ENCODE results near the gene DSCAML1.

Gene DSCAML1

GRCh38 chr11:117654281-117655255 is 142.4 kb downstream of the DSCAML1 start:
- DNase-seq = no peak

DNA sequence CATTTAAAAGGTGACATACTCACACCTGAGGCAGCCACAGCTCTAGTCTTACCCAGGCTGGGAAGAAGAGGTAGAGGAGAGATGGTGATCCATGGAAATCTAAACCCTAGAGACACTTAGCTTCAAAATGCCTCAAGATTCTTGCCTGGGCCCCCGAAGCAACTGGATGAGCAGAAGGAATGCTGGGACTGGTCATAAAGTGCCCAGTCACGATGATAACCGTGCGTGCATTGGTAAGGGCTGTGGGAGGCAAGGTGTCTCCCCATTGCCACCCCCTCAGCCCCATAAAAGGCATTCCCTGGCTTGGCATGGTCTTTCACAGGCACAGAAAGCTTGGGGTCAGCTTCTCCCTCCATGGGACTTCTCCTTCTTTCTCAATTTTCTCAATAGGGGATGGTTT is 144.5 kb downstream of the DSCAML1 start:
- DNase-seq = no peak

GRCh38 chr11:117649296-117650055 is 147.5 kb downstream of the DSCAML1 start:
- no peak for DNase-seq

DNA sequence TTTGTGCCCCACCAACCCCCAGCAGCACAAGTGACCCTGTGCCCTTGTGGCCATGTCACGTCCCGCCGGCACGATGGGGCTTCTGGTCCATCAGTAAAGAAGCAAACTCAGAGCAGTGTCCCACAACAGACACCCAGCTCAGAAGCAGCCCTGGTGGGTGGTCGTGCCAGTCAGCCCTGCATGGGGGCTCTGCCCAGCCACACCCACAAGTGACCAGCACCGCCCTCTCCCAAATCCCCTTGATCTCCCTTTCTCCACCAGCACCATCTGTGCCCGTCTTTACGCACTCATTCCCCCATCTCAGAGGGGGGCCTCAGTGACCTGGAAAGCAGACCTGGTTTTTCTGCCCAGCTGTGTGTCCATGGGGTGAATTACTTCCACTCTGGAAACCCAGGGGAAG is 149.1 kb downstream of the DSCAML1 start:
- no peak for DNase-seq

- DNase-seq = no peak
Observed at GRCh38 chr11:117647207-117647606, 149.8 kb downstream of the DSCAML1 start.

DNA sequence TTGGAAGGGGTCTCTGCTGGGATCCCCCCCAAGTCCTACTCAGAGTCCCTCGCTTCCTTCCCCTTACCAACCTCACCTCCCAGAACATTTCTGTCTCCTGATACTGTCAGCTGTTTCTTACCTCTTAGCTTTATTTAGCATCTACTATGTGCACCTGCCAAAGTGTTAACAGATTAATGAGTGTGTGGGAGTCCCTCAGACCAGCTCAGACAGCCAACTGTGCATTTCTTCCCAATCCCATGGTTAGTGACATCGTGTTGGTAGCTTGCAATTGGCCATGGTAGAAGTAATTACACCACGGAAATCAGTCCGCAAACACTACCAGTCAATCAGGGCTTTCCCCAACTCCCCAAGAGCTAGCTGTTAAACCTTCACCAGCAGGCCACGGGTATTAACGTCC is 150.6 kb downstream of the DSCAML1 start:
- no peak for DNase-seq

- DNase-seq = no peak
Observed at GRCh38 chr11:117644403-117645155, 152.4 kb downstream of the DSCAML1 start.

DNA sequence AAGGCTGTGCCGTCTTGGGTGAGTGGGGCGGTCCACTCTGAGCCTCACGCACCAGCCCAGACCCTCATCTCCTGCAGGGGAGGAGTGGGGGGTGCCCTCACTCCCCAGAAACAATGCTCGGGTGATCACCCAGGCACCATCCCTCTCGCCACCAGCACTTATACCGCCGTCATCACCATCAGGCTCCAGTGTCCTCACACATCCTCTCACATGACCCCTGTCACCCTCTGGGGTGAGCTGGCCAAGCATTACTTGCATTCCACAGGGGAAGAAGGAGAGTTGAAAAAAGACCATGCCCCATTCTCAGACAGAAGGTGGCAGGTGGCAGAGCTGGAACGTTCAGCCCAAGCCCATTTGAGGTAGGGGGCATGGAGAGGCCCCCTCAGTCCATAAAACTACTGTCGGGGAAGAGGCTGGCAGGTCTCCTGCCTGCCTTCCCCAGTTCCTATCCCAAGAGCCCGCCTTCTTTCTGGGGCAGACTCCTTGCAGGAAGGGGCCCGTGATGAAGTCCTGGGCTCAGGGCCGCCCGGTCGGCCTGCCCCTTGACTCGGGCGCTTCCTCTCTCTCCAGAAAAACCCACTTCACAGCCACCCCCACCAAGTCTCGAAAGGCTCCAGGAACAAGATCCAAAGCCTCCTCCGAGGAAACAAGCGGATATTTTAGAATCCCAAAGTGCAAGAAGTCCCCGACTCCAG is 153.3 kb downstream of the DSCAML1 start:
- no peak for DNase-seq

DNA sequence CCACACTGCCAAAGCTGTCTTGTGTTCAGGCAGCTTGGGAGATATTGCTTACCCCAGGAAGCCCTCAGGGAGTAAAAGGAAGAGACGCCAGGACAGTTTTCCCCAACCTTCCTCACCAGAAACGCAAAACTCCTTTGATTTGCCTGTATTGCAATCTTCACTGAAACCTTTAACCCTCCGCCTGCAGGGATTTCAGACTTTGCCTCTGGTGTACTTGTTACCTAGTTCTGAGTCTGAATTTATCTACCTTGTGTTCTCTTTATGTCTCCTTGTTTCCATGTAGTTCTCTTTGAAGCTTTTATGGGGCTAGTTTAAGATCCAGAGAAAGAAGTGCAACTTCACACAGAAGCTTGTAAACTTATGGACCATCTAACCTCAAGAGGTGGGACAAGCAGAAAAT is 154.2 kb downstream of the DSCAML1 start:
- DNase-seq = no peak

DNA sequence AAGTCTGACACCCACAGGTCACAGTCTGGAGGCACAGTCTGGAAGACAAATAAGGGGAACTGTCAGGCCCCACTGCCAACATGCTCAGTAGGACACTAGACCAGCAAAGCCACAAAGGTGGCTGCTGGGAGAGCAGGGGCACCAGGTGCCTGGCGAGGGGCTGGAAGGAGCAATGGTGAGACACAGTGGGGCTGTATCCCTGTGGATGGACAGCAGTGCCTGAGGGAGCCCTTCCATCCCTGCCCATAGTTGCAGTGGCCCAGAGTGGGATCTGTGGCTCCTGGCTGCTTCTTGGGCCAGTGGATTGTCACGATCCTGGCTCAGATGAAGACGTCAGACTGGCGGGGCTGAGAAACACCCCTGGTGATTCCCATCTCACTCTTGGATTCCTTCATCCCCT is 154.6 kb downstream of the DSCAML1 start:
- DNase-seq = no peak

DNA sequence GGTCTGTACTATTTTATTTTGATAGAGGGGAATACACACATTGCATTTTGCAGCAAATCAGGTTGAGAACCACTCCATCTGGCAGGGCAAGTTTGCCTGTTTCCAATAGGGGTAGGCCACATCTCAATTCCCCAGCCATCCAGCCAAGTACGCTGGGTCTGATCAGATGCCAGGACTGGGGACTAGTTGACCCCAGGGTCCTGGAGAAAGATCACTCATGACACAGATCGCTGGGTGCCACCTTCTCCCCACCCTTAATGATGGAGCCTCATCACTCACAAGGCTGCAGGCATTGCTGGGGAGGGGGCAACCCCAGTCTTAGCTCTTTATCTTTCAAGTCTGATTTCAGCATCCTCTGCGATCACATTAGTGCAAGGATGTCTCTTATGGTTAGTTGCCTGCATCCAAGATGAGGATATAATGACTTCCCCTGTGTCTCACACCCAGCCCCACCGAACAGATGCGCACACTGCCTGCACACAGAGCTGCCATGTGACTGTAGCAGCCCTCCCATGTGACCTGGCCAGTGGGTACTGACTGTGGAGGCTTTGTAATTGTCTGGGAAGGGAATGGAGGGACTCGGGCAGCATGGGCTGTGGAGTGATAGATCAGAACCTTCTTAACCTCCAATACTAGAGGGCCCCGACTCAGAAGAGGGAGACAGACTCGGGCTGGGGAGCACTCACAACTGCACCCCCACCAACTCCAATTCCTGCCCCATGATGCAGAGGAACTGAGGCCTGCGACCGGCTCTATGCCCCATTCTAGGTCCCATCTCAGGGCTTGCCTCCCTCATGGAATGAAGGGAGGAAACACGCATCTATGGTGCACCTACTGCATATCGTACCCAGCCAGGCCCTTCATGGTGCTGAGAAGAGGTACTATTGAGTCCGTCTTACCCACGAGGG is 155.8 kb downstream of the DSCAML1 start:
- DNase-seq = no peak

- no peak for DNase-seq
Observed at GRCh38 chr11:117640041-117640440, 157.0 kb downstream of the DSCAML1 start.

DNA sequence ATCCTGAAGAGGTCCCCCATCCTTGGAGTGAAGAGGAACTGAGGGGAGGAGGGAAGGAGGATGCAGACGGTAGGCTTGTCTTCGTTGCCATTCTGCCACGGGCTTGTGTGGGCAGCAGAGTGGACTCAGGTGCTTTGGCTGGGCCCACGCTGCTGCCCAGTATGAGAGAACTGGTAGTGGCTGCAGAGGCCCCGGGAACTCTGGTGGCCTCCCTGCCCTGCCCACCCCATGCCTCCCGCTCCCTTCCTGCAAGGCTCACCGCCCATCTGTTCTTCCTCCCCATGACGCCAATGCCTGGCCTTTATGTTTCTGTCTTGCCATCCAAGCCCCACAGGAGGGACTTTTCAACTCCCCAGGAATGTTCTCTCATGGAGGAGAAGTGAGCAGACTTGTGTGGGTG is 157.4 kb downstream of the DSCAML1 start:
- no peak for DNase-seq

DNA sequence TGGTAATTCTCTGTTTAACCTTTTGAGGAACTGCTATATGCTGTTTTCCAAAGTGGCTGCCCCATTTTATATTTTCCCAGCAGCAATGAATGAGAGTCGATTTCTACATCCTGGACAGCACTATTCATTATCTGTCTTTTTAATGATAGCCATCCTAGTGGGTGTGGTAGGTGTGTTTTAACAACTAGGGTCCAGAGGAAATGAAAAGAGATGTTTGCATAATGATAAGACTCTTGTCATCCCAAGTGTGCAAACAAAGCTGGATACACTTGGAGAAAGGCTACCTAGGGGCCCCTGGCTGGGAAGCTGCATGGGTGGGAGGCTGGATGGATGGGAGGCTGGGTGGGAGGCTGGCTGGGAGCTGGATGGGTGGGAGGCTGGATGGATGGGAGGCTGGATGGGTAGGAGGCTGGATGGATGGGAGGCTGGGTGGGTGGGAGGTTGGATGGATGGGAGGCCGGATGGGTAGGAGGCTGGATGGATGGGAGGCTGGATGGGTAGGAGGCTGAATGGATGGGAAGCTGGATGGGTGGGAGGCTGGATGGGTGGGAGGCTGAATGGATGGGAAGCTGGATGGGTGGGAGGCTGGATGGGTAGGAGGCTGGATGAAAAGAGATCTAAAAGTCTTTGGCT is 158.0 kb downstream of the DSCAML1 start:
- no peak for DNase-seq

- DNase-seq = no peak
Observed at GRCh38 chr11:117634756-117635603, 162.0 kb downstream of the DSCAML1 start.

- no peak for DNase-seq
Observed at GRCh38 chr11:117633976-117634755, 162.8 kb downstream of the DSCAML1 start.

GRCh38 chr11:117633186-117633754 is 163.7 kb downstream of the DSCAML1 start:
- DNase-seq = no peak

- DNase-seq = no peak
Observed at GRCh38 chr11:117632306-117632705, 164.7 kb downstream of the DSCAML1 start.
